Stomach (tissue), 4 donors: ENCODE data around the gene PITPNC1.

Experiments
- CTCF ChIP-seq, 7 experiments: fragments of 450-650 bp in 4 of 7; fragments of 200-600 bp in 3 of 7; sonication (generic) in 3 of 7; IDR thresholded peaks; one replicate each; pipeline ENCODE4 v1.5.1; 2016 to 2019; ENCODE audit warnings: antibody characterized with exemption in 7 of 7, control low read depth in 2 of 7, mild to moderate bottlenecking in 1 of 7
- EP300 ChIP-seq: sonication (generic); formaldehyde crosslinking; IDR thresholded peaks from one replicate; pipeline ENCODE4 v1.6.1; 2017; ENCODE audit warnings: antibody characterized with exemption
- POLR2A ChIP-seq, 4 donors: fragments of 450-650 bp; IDR thresholded peaks; one replicate each; pipeline ENCODE4 v1.6.1; 2016; ENCODE audit warnings: antibody characterized with exemption in 4 of 4, control low read depth in 2 of 4, mild to moderate bottlenecking in 1 of 4, moderate library complexity in 1 of 4
- POLR2AphosphoS5 ChIP-seq, 3 donors: sonication (generic); formaldehyde crosslinking; IDR thresholded peaks; one replicate each; pipeline ENCODE4 v1.6.1; 2016; ENCODE audit warnings: antibody characterized with exemption in 3 of 3

GRCh38 chr17:67615736-67616135 lies 238.7 kb downstream of the PITPNC1 start:
- TF ChIP-seq POLR2AphosphoS5 (IDR thresholded peaks at IDR 0.05) (no peak), CTCF (IDR thresholded peaks at IDR 0.05) (no peak), POLR2A (IDR thresholded peaks at IDR 0.05) (no peak), EP300 (no peak)
